Activated CD4-positive, CD25-positive, alpha-beta regulatory T cell treated with anti-CD3 and anti-CD28 coated beads, Interleukin-2, amount 50 U/mL, for 16 hours (primary cell): ENCODE data around the gene CD209.
A peak's percentile ranks its signal among the peaks of the same experiment; 100 is the strongest.

Source experiments
- DNase-seq: peaks from one replicate; pipeline ENCODE4 v3.0.0-alpha.2; 2020; ENCODE audit warnings: low read depth, low spot score

CD209 gene

GRCh38 chr19:7706188-7706954 is 41.0 kb downstream of the CD209 start:
- no peak for DNase-seq

DNA sequence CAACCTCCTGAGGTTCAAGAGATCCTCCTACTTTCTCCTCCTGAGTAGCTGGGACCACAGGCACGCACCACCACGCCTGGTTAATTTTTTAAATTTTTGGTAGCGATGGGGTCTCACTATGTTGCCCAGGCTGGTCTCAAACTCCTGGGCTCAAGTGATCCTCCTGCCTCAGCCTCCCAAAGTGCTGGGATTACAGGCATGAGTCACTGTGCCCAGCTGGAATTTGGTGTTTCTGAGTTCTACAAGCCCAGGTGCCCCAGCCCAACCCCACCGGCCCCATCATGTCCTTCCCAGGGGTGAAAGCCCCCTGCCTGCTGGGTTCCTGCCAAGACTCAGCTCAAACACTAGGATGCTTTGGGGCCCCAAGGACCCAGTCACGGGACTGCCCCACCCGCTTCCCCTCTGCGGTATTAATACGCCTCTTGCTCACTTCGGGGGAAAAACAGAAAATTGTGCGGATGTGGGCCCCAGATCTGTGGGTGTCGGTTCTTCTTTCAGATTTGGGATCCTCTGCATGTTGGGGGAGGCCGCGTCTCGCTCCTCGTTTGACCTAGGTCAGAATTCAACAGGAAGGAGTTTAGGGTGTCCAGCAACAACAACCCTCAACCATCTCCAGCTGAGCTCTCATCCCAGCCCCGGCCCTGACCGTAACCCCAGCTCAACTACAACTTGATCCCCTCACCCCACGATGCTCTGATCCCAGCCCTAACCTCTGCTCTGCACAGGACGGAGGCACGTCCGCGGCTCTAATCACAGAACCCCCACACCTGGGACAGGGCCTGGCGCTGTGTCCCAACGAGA is 41.7 kb downstream of the CD209 start:
- DNase-seq, result peak; percentile 62

GRCh38 chr19:7704280-7705060 is 42.9 kb downstream of the CD209 start:
- DNase-seq, result no peak

DNA sequence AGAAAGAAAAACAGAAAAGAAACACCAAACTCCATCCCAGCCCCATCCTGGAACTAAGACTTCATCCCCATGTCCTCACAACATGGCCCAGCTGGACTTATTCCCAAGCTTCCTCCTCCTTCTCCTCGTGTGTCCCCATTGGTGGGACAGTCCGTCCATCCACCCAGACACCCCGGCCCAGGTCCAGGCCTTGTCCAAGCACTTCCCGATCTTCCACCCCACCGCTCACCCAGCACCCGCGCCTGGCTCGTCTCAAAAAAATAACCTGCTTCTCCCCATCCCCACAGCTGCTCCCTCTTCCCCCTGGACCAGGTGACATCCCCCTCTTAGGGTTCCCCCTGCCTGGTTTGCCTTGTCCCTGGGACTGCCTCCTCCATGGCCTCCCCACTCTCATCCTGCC is 44.0 kb downstream of the CD209 start:
- DNase-seq, result no peak

DNA sequence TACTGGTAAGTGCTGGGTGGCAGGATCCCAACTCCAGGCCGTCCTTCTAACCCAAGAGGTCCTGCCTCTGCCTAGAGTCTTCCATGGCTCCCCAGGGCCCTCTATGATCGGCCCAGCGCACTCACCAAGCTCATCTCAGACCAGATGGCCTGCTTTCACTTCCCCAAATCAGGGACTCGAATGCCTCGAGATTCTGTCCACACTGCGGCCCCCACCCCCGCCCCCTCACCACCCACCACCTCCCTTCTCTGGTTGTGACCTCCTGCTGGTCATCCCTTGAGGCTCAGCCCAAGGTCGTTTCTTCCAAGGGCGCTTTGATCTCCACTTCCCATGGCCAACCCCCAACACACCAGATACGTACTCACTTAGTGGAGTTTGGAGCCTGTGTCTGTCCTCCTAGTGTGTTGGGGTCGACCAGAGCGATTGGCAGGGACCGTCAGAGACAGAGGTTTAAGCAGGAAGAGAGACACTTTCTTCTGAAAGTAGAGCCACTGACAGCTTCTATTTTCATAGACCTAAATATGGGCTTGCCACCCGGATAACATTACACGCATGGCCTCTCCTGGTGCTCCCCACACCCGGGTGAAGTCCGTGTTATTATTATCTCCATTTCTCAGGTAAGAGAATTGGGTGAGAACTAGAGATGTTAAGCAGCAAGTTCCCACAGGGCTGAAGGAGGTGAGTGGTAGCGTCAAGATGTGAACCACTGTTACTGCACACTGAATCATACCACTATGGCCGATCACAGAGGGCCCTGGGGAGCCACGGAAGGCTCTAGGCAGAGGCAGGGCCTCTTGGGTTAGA is 45.5 kb downstream of the CD209 start, which contains the start of gene FCER2:
Gene FCER2, minus strand, starts transcription at position 478 of the 804 bp plus-strand sequence. CDS start 2,371 bp downstream, outside the sequence.
- DNase-seq, result no peak

DNA sequence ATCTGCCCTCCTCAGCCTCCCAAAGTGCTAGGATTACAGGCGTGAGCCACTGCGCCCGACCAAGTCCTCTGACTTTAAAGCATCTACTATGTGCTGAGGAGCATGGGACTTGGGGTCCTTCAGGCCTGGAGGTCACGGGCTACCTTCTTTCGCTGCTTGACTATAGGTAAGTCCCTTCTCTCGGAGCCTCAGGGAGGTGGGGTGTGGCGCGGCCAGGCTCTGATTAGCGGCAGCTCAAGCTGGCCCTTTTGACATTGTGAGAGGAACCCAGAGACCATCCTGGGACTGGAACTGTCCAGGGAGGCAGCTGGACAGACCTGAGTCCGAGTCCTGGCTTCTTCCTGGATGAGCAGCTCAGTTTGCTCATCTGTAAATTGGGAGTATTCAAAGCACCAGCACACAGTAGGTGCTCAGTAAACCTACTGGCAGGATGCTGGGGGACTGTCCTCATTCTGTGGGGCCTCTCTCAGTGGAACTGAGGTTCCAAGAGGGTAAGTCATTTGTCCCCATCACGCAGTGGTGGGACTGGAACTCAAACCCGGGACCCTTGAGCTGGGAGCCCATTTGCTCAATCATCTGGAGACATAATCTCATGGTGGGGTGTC is 46.2 kb downstream of the CD209 start:
- DNase-seq, result no peak

- DNase-seq, result no peak
These were observed 47.6 kb downstream of the CD209 start for GRCh38 chr19:7699417-7700401.

GRCh38 chr19:7699003-7699402 is 48.3 kb downstream of the CD209 start:
- DNase-seq, result no peak

DNA sequence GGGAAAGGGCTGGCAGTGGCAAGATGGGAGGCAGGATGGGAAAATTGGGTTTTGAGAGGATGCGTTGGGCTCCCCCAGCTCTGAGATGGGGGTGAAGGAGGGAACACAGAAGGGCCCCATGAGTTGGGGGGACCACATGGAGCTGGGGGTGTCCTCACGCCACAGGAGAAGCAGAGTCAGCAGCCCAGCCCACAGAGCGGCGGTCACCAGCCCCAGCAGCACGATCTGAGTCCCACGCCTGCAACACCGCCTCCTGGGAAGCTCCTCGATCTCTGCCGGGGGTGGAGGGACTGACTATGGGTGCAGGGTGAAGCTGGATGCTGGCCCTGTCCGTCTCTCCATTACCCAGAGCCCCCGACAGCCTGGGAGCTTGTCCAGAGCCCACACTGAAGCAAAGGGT is 48.8 kb downstream of the CD209 start:
- DNase-seq, result no peak

DNA sequence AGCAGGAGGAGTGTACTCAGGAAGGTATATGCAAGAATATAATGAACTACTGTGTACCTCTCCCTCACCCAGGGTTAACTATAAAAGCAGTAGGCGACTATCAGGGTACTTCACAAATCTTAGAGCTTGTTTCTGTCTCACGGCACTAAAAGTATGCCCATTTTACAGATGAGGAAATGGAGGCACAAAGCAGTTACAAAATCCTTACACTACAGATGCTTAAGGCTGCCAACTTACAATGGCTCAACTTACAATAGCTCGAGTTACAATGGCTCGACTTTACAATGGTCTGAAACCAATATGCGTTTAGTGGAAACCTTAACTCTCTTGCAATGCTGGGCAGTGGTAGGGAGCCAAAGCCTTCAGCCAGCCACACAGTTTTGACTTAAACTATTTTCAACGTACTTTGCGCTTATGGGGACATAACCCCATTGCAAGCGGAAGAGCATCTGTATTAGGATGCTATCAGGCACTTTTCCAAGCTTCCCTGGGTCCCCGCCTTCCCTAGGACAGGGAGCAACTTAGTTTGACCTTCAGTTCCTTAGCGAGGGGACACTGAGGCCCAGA is 49.5 kb downstream of the CD209 start:
- no peak for DNase-seq

GRCh38 chr19:7694499-7694898 is 52.8 kb downstream of the CD209 start:
- no peak for DNase-seq

GRCh38 chr19:7692417-7693088 is 54.8 kb downstream of the CD209 start:
- no peak for DNase-seq

DNA sequence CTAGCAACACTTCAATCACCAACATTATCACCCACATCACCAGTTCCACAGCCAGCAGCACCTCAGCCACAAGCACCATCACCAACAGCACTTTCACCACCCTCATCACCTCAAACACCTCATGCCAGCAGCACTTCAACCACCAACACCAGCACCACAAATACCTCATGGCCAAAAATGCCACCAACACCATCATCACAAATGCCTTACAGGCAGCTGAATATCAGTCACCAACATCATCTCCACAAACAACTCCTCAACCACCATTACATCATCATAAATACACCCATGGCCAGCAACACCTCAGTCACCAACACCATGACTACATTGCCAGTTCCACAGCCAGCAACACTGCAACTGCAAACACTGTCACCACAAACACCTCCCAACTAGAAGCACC is 55.8 kb downstream of the CD209 start:
- no peak for DNase-seq

- DNase-seq, result no peak
These were observed 56.5 kb downstream of the CD209 start for GRCh38 chr19:7690779-7691258.
